CD14-positive monocyte (primary cell): Measurements from ENCODE around the gene WIPF1. TPM values are rescaled to one million over a fixed set of nuclear protein-coding genes. Genes with fewer than 3 reads are reported as not detected.

Experiments used
- DNase-seq, 3 donors: peaks; one replicate each; pipeline ENCODE4 v3.0.0-alpha.2; 2011 to 2022
- H2AFZ ChIP-seq: 2 replicates; pipeline ENCODE4 v1.6.0; 2012; ENCODE audit warnings: mild to moderate bottlenecking, low read depth, low read length, inconsistent platforms; ENCODE audit not compliant: insufficient read depth, poor library complexity, severe bottlenecking
- H3K27ac ChIP-seq, 2 donors: 1 replicate in 1 of 2; 2 replicates in 1 of 2; pipeline ENCODE4 v1.5.1; 2012 to 2013; ENCODE audit warnings: low read length in 2 of 2, control low read depth in 1 of 2, inconsistent platforms in 1 of 2, low read depth in 1 of 2, mild to moderate bottlenecking in 1 of 2
- H3K27me3 ChIP-seq, 2 donors: one replicate each; pipeline versions ENCODE4 v1.6.0 to v1.6.1; 2011 to 2013; ENCODE audit warnings: low read length in 2 of 2; ENCODE audit not compliant: control insufficient read depth in 2 of 2, insufficient read depth in 2 of 2
- H3K36me3 ChIP-seq, 2 donors: replicated peaks in 1 of 2; 1 replicate in 1 of 2; 2 replicates in 1 of 2; pipeline versions ENCODE4 v1.5.1 to v1.6.1; 2012 to 2013; ENCODE audit warnings: low read length in 2 of 2, control low read depth in 1 of 2, inconsistent platforms in 1 of 2, mild to moderate bottlenecking in 1 of 2; ENCODE audit not compliant: insufficient read depth in 2 of 2, control insufficient read depth in 1 of 2
- H3K4me1 ChIP-seq, 2 donors: 1 replicate in 1 of 2; 2 replicates in 1 of 2; pipeline versions ENCODE4 v1.5.1 to v1.6.1; 2012 to 2013; ENCODE audit warnings: low read length in 2 of 2, control low read depth in 1 of 2, inconsistent platforms in 1 of 2, mild to moderate bottlenecking in 1 of 2, moderate library complexity in 1 of 2; ENCODE audit not compliant: insufficient read depth in 2 of 2, control insufficient read depth in 1 of 2
- H3K4me2 ChIP-seq: replicated peaks from 2 replicates; pipeline ENCODE3; 2012; ENCODE audit warnings: low read length, moderate library complexity, mild to moderate bottlenecking; ENCODE audit not compliant: poor library complexity, severe bottlenecking; ENCODE audit errors: extremely low read depth
- H3K4me3 ChIP-seq, 3 experiments: fragments of 200-600 bp in 1 of 3; sonication (generic) in 1 of 3; replicated peaks in 1 of 3; 1 replicate in 2 of 3; 2 replicates in 1 of 3; pipeline ENCODE4 v1.5.1; 2011 to 2013; ENCODE audit warnings: low read length in 3 of 3, mild to moderate bottlenecking in 3 of 3, control low read depth in 2 of 3, low read depth in 2 of 3, inconsistent platforms in 1 of 3, moderate library complexity in 1 of 3
- H3K79me2 ChIP-seq: 2 replicates; pipeline ENCODE4 v1.6.0; 2012; ENCODE audit warnings: mild to moderate bottlenecking, control low read depth, inconsistent platforms, low read length, moderate library complexity; ENCODE audit not compliant: insufficient read depth
- H3K9ac ChIP-seq: 2 replicates; pipeline ENCODE4 v1.6.0; 2017; ENCODE audit warnings: low read length, mild to moderate bottlenecking; ENCODE audit not compliant: insufficient read depth, poor library complexity, severe bottlenecking
- H3K9me3 ChIP-seq, 2 donors: replicated peaks in 1 of 2; 1 replicate in 1 of 2; 2 replicates in 1 of 2; pipeline versions ENCODE4 v1.5.1 to v1.6.1; 2012 to 2013; ENCODE audit warnings: low read length in 2 of 2, control low read depth in 1 of 2; ENCODE audit not compliant: control insufficient read depth in 1 of 2, insufficient read depth in 1 of 2
- H4K20me1 ChIP-seq: 2 replicates; pipeline ENCODE4 v1.6.0; 2012; ENCODE audit warnings: mild to moderate bottlenecking, low read length, control low read depth, moderate library complexity; ENCODE audit not compliant: insufficient read depth
- H3K27ac Mint-ChIP-seq, 7 donors: one replicate each; pipeline ENCODE4 v1.8.0; 2020; ENCODE audit warnings: mild to moderate bottlenecking in 7 of 7, mixed read lengths in 7 of 7, moderate library complexity in 6 of 7, inconsistent platforms in 2 of 7
- H3K27me3 Mint-ChIP-seq, 3 donors: one replicate each; pipeline ENCODE4 v1.8.0; 2021 to 2022; ENCODE audit warnings: low read depth in 3 of 3, mild to moderate bottlenecking in 3 of 3, mixed read lengths in 3 of 3, moderate library complexity in 3 of 3, inconsistent platforms in 1 of 3
- H3K36me3 Mint-ChIP-seq, 2 donors: one replicate each; pipeline ENCODE4 v1.8.0; 2020; ENCODE audit warnings: mixed read lengths in 2 of 2, inconsistent platforms in 1 of 2, mild to moderate bottlenecking in 1 of 2
- H3K4me1 Mint-ChIP-seq: one replicate; pipeline ENCODE4 v1.8.0; 2020; ENCODE audit warnings: mild to moderate bottlenecking, mixed read lengths
- H3K4me3 Mint-ChIP-seq, 2 donors: one replicate each; pipeline ENCODE4 v1.8.0; 2020; ENCODE audit warnings: mild to moderate bottlenecking in 2 of 2, mixed read lengths in 2 of 2, moderate library complexity in 1 of 2
- H3K9me3 Mint-ChIP-seq, 7 donors: one replicate each; pipeline ENCODE4 v1.8.0; 2020 to 2022; ENCODE audit warnings: mixed read lengths in 7 of 7, mild to moderate bottlenecking in 6 of 7, moderate library complexity in 6 of 7, inconsistent platforms in 2 of 7
- CTCF ChIP-seq: fragments of 200-600 bp; IDR thresholded peaks from one replicate; pipeline ENCODE4 v1.8.0; 2022; ENCODE audit warnings: antibody characterized with exemption, mild to moderate bottlenecking
- WGBS: methylation state at CpG from one replicate; pipeline ENCODE4 v1.1.5; 2013; ENCODE audit warnings: missing lambda C conversion rate; ENCODE audit not compliant: insufficient coverage; 5-methylcytosine and 5-hydroxymethylcytosine counted together
- intact Hi-C, 2 donors: fragments of 100-400 bp; cut with micrococcal nuclease; formaldehyde crosslinking; loops; one replicate each; pipeline versions ENCODE4 v1.15.0 to v1.15.1; 2023
- polyA plus RNA-seq, 3 donors: library from polyadenylated mRNA; depleted of rRNA in 1 of 3; unstranded in 2 of 3; stranded (reverse) in 1 of 3; fragments of 300-500 nt in 2 of 3; fragments of >200 nt in 1 of 3; fragmentation: Illumina TruSeq in 2 of 3; gene quantifications; 1 replicate in 2 of 3; 2 replicates in 1 of 3; pipeline ENCODE4 v1.2.3, GENCODE V29; 2012 to 2021

Gene WIPF1
- polyA plus RNA-seq, 3 donors, result 43.9 to 126 (median 74.3) TPM

GRCh38 chr2:174597009-174597344 lies 627 bp downstream of the WIPF1 start:
- H3K4me3 Mint-ChIP-seq, result peak overlapping the region; percentile 88 to 92
- H3K9ac ChIP-seq, result peak overlapping the region; percentile 84
- no CpG with 5 or more reads among the region's 4 CpGs for WGBS
- H4K20me1 ChIP-seq, result peaks cover 3% of the 10 kb centered on the region
- peaks cover 94% of the 10 kb centered on the region for H3K79me2 ChIP-seq
- TF ChIP-seq CTCF, result no peak
- H3K4me3 ChIP-seq, result peak overlapping the region; percentile 49 to 97 (median 76)
- H3K4me2 ChIP-seq, result peak overlapping the region; percentile 81
- intact Hi-C loops, result no loop called here
- DNase-seq, result no peak
- H3K27ac Mint-ChIP-seq, result peak overlapping the region; percentile 99 to 100 (median 100)
- no peaks in the 10 kb centered on the region for H3K9me3 ChIP-seq
- H3K36me3 ChIP-seq, result peaks cover 9 to 10% of the 10 kb centered on the region in 2 donors
- H2AFZ ChIP-seq, result no peak overlapping the region
- peaks cover 83% of the 10 kb centered on the region for H3K4me1 Mint-ChIP-seq
- peaks cover 48 to 56% of the 10 kb centered on the region in 2 donors for H3K36me3 Mint-ChIP-seq
- H3K27me3 ChIP-seq, result no peaks in the 10 kb centered on the region
- H3K9me3 Mint-ChIP-seq, result no peaks in the 10 kb centered on the region
- H3K4me1 ChIP-seq, result peaks cover 92 to 97% of the 10 kb centered on the region in 2 donors
- peaks cover 0 to 8% (median 1%) of the 10 kb centered on the region in 3 donors for H3K27me3 Mint-ChIP-seq
- H3K27ac ChIP-seq, result peak overlapping the region; percentile 96 to 99

DNA sequence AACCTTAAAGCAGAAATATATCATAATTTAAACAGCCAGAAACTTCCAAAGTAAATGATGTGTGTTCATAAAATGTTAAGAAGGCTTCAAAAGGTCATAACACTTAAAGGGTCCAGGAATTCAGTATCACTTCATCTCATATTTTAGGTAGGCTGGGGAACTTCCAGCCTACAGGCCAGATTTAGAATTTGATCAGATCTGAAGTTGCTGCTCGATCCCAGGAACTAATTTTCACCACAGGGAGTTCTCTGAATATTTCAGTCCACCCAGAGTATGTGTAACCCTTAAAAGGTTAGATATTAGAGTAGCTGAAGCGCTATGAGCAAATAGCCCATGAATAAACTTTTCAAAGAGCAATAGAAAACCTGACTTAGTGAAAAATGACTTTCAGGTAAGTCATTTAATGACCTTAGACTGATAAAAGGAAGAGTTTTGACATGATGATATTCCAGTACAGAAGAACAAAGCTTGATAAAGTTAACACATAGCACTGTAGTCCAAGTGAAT lies 1.7 kb downstream of the WIPF1 start:
- Histone ChIP-seq H3K4me2 (peak overlapping the region; percentile 81), H3K27ac (peak overlapping the region; percentile 60 to 99), H3K27me3 (no peaks in the 10 kb centered on the region), H3K9ac (peak overlapping the region; percentile 84), H2AFZ (no peak overlapping the region), H3K79me2 (peaks cover 94% of the 10 kb centered on the region), H3K9me3 (no peaks in the 10 kb centered on the region), H3K4me3 (peak overlapping the region; percentile 49 to 97 (median 76)), H3K36me3 (peaks cover 2 to 12% of the 10 kb centered on the region in 2 donors), H3K4me1 (peaks cover 90 to 97% of the 10 kb centered on the region in 2 donors), H4K20me1 (peaks cover 6% of the 10 kb centered on the region)
- H3K4me3 Mint-ChIP-seq, result peak overlapping the region; percentile 88 to 92
- peaks cover 0 to 8% (median 1%) of the 10 kb centered on the region in 3 donors for H3K27me3 Mint-ChIP-seq
- no CpG with 5 or more reads among the region's 2 CpGs for WGBS
- DNase-seq, result no peak
- H3K9me3 Mint-ChIP-seq, result no peaks in the 10 kb centered on the region
- peak overlapping the region; percentile 98 to 100 (median 100) for H3K27ac Mint-ChIP-seq
- no peak for TF ChIP-seq CTCF
- peaks cover 48 to 51% of the 10 kb centered on the region in 2 donors for H3K36me3 Mint-ChIP-seq
- peaks cover 85% of the 10 kb centered on the region for H3K4me1 Mint-ChIP-seq
- intact Hi-C loops, result no loop called here
